ENCODE measurements around the gene EXD3. TPM values are rescaled to one million over a fixed set of nuclear protein-coding genes. Genes with fewer than 3 reads are reported as not detected.

Gene EXD3
- total RNA-seq, 1 experiment from 2014 or later = 15.3 TPM

GRCh38 chr9:137347928-137348327 lies 75.0 kb downstream of the EXD3 start:
- Histone ChIP-seq H3K4me2 (ENCODE audit: insufficient read depth, insufficient read length, low read length) (no peak overlapping the region), H3K4me1 (ENCODE audit: insufficient read depth, low read length) (no peaks in the 10 kb centered on the region), H3K9ac (ENCODE audit: extremely low read depth, insufficient read length, low read length) (no peak overlapping the region), H2AFZ (ENCODE audit: low read length) (no peak overlapping the region), H3K79me2 (ENCODE audit: insufficient read depth, low read length) (no peaks in the 10 kb centered on the region), H3K14ac (ENCODE audit: insufficient read depth, low read length) (no peak overlapping the region), H3K56ac (ENCODE audit: insufficient read length, low read depth, low read length) (no peak overlapping the region), H4K5ac (ENCODE audit: insufficient read length, low read depth, low read length) (no peak overlapping the region), H3K79me1 (ENCODE audit: insufficient read depth, low read depth, low read length, poor library complexity, severe bottlenecking) (no peaks in the 10 kb centered on the region), H2BK12ac (ENCODE audit: insufficient read length, low read depth, low read length) (no peak overlapping the region), H3T11ph (ENCODE audit: low read length) (no peak overlapping the region), H3K27ac (ENCODE audit: insufficient read length, low read depth, low read length) (no peak overlapping the region), H2AK5ac (ENCODE audit: insufficient read length, low read length) (no peak overlapping the region), H3K18ac (ENCODE audit: insufficient read length, low read depth, low read length) (no peak overlapping the region), H2BK15ac (ENCODE audit: low read depth, low read length) (no peak overlapping the region), H3K23ac (ENCODE audit: insufficient read length, low read depth, low read length) (no peak overlapping the region), H3K27me3 (ENCODE audit: insufficient read depth, low read length) (no peaks in the 10 kb centered on the region), H3K4ac (ENCODE audit: low read depth, low read length) (no peak overlapping the region), H2BK120ac (ENCODE audit: low read depth, low read length, poor library complexity, severe bottlenecking) (no peak overlapping the region), H3K9me3 (ENCODE audit: control insufficient read depth, low read depth, low read length) (peaks cover 6% of the 10 kb centered on the region), H4K8ac (replicated peaks; ENCODE audit: insufficient read length, low read depth, low read length) (no peak overlapping the region), H3K23me2 (ENCODE audit: insufficient read length, low read depth, low read length, poor library complexity, severe bottlenecking) (no peaks in the 10 kb centered on the region), H4K20me1 (ENCODE audit: control insufficient read depth, insufficient read depth, insufficient read length) (no peaks in the 10 kb centered on the region), H2BK5ac (ENCODE audit: insufficient read length, low read length) (no peak overlapping the region), H2BK20ac (ENCODE audit: low read depth, low read length, poor library complexity, severe bottlenecking) (no peak overlapping the region), H4K91ac (ENCODE audit: insufficient read length, low read depth, low read length) (no peak overlapping the region)
- TF ChIP-seq, protein P1, sequence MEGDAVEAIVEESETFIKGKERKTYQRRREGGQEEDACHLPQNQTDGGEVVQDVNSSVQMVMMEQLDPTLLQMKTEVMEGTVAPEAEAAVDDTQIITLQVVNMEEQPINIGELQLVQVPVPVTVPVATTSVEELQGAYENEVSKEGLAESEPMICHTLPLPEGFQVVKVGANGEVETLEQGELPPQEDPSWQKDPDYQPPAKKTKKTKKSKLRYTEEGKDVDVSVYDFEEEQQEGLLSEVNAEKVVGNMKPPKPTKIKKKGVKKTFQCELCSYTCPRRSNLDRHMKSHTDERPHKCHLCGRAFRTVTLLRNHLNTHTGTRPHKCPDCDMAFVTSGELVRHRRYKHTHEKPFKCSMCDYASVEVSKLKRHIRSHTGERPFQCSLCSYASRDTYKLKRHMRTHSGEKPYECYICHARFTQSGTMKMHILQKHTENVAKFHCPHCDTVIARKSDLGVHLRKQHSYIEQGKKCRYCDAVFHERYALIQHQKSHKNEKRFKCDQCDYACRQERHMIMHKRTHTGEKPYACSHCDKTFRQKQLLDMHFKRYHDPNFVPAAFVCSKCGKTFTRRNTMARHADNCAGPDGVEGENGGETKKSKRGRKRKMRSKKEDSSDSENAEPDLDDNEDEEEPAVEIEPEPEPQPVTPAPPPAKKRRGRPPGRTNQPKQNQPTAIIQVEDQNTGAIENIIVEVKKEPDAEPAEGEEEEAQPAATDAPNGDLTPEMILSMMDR (conservative IDR thresholded peaks at IDR 0.05) = no peak
- Mint-ChIP-seq H3K27me3 (ENCODE audit: low read depth) (peaks cover 25% of the 10 kb centered on the region), H3K4me3 (no peak overlapping the region), H3K36me3 (ENCODE audit: insufficient read depth in 1 of 3, low read depth in 3 of 3) (peaks cover 4 to 6% (median 5%) of the 10 kb centered on the region in 3 experiments; a peak in 5 of 7 replicates), H3K27ac (no peak overlapping the region), H3K9me3 (peaks cover 38 to 62% of the 10 kb centered on the region in 2 experiments), H3K4me1 (no peaks in the 10 kb centered on the region)
- no peak for DNase-seq
- no CpG with 5 or more reads among the region's 13 CpGs for WGBS (ENCODE audit: extremely low coverage, insufficient read length, low lambda C conversion rate)
